HepG2 (cell line): ENCODE data around the gene NCOA4. TPM values are rescaled to one million over a fixed set of nuclear protein-coding genes. Genes with fewer than 3 reads are reported as not detected.

ENCODE experiments used
- CHD4 ChIP-seq: fragments of 200-600 bp; sonication (generic); IDR thresholded peaks from 2 replicates; pipeline ENCODE4 v1.7.0; 2017; ENCODE audit warnings: mild to moderate bottlenecking, low read length, borderline replicate concordance
- FOXJ3 ChIP-seq: sonication (generic); formaldehyde crosslinking; IDR thresholded peaks from 2 replicates; pipeline ENCODE4 v1.4.0; 2020; ENCODE audit warnings: missing genetic modification reagents, mild to moderate bottlenecking, borderline replicate concordance
- GATA4 ChIP-seq: sonication (generic); IDR thresholded peaks from 2 replicates; pipeline ENCODE4 v1.6.1; 2016; ENCODE audit warnings: antibody characterized with exemption, low read depth, borderline replicate concordance
- HMGA1 ChIP-seq: sonication (generic); formaldehyde crosslinking; conservative IDR thresholded peaks from 2 replicates; pipeline ENCODE4 v1.4.0; 2020; ENCODE audit warnings: missing genetic modification reagents
- MBD4 ChIP-seq: IDR thresholded peaks from 2 replicates; pipeline ENCODE4 v1.6.1; 2012; ENCODE audit warnings: low read length, inconsistent platforms, borderline replicate concordance
- MED8 ChIP-seq: sonication (generic); formaldehyde crosslinking; IDR thresholded peaks from 2 replicates; pipeline ENCODE4 v1.8.1; 2023; ENCODE audit warnings: mild to moderate bottlenecking, missing genetic modification reagents; ENCODE audit not compliant: insufficient replicate concordance
- MIXL1 ChIP-seq: IDR thresholded peaks from 2 replicates; pipeline ENCODE4 v1.6.1; 2016
- MXD4 ChIP-seq: IDR thresholded peaks from 2 replicates; pipeline ENCODE4 v1.6.1; 2016; ENCODE audit warnings: mild to moderate bottlenecking, missing biosample characterization, missing genetic modification reagents
- PCBP1 ChIP-seq: fragments of 200-400 bp; formaldehyde crosslinking; IDR thresholded peaks from 2 replicates; pipeline ENCODE4 v1.6.1; 2017; ENCODE audit warnings: mild to moderate bottlenecking, low read depth, low read length, borderline replicate concordance
- RELA ChIP-seq: sonication (generic); formaldehyde crosslinking; IDR thresholded peaks from 2 replicates; pipeline ENCODE4 v1.4.0; 2020; ENCODE audit warnings: missing genetic modification reagents
- RFXANK ChIP-seq: IDR thresholded peaks from 2 replicates; pipeline ENCODE4 v1.6.1; 2016
- TFAP4 ChIP-seq: sonication (generic); IDR thresholded peaks from 2 replicates; pipeline ENCODE4 v1.6.1; 2016; ENCODE audit warnings: low read depth, borderline replicate concordance
- U2AF1 ChIP-seq: fragments of 200-400 bp; formaldehyde crosslinking; optimal IDR thresholded peaks from 2 replicates; pipeline ENCODE3; 2017; ENCODE audit warnings: mild to moderate bottlenecking, low read depth, low read length
- YEATS2 ChIP-seq: sonication (generic); formaldehyde crosslinking; IDR thresholded peaks from 2 replicates; pipeline ENCODE4 v1.4.0; 2020; ENCODE audit warnings: missing genetic modification reagents, borderline replicate concordance
- ZBTB1 ChIP-seq: sonication (generic); formaldehyde crosslinking; IDR thresholded peaks from 2 replicates; pipeline ENCODE4 v1.4.0; 2020; ENCODE audit warnings: missing genetic modification reagents, borderline replicate concordance
- ZBTB49 ChIP-seq: sonication (generic); formaldehyde crosslinking; IDR thresholded peaks from 2 replicates; pipeline ENCODE4 v1.4.0; 2020; ENCODE audit warnings: missing genetic modification reagents, borderline replicate concordance
- ZFP36 ChIP-seq: fragments of 150-350 bp; IDR thresholded peaks from 2 replicates; pipeline ENCODE4 v1.6.1; 2018; ENCODE audit warnings: borderline replicate concordance, low read length, low read depth; ENCODE audit not compliant: partially characterized antibody
- ZNF3 ChIP-seq: IDR thresholded peaks from 2 replicates; pipeline ENCODE4 v1.7.0; 2017; ENCODE audit warnings: inconsistent platforms
- ZNF362 ChIP-seq: sonication (generic); formaldehyde crosslinking; IDR thresholded peaks from 2 replicates; pipeline ENCODE4 v1.4.0; 2020; ENCODE audit warnings: missing genetic modification reagents, mild to moderate bottlenecking, borderline replicate concordance
- ZNF382 ChIP-seq: sonication (generic); formaldehyde crosslinking; IDR thresholded peaks from 2 replicates; pipeline ENCODE4 v1.5.0; 2020; ENCODE audit warnings: missing genetic modification reagents, mild to moderate bottlenecking, borderline replicate concordance
- ZNF546 ChIP-seq: sonication (generic); formaldehyde crosslinking; conservative IDR thresholded peaks from 2 replicates; pipeline ENCODE4 v1.8.1; 2023; ENCODE audit warnings: mild to moderate bottlenecking, missing genetic modification reagents
- ZNF709 ChIP-seq: sonication (generic); formaldehyde crosslinking; IDR thresholded peaks from 2 replicates; pipeline ENCODE4 v1.5.0; 2020; ENCODE audit warnings: mild to moderate bottlenecking, missing genetic modification reagents
- polyA plus RNA-seq, 8 experiments: library from polyadenylated mRNA; depleted of rRNA in 3 of 8; stranded (reverse) in 7 of 8; unstranded in 1 of 8; fragments of >200 nt; fragmentation: Illumina TruSeq in 4 of 8; extraction: Trizol in 4 of 8; gene quantifications; 2 replicates each; pipeline versions ENCODE4 v1.2.1 to v1.2.3, GENCODE V29; 2011 to 2016; ENCODE audit warnings: low read depth in 4 of 8, missing spikeins in 1 of 8, mixed read lengths in 1 of 8; ENCODE audit not compliant: insufficient read depth in 1 of 8
- total RNA-seq, 5 experiments: library from RNA; depleted of rRNA; stranded (reverse); fragments of >200 nt; fragmentation: Illumina TruSeq; extraction: Trizol; gene quantifications; 2 replicates each; pipeline ENCODE4 v1.2.3, GENCODE V29; 2016; ENCODE audit warnings: low read depth in 1 of 5
- TF ChIP-seq, protein P1 (sequence below): sonication (generic); formaldehyde crosslinking; IDR thresholded peaks from 2 replicates; pipeline ENCODE4 v1.4.0; 2020; ENCODE audit warnings: missing genetic modification reagents
- TF ChIP-seq, protein P2 (sequence below): sonication (generic); formaldehyde crosslinking; IDR thresholded peaks from 2 replicates; pipeline ENCODE4 v1.4.0; 2020; ENCODE audit warnings: low read depth, mild to moderate bottlenecking, missing genetic modification reagents

Gene NCOA4
- total and polyA plus RNA-seq, 2 of the 13 experiments (the other 11 are each of a cell fraction or from before 2014, with no cell fraction given), result 306 to 400 TPM

DNA sequence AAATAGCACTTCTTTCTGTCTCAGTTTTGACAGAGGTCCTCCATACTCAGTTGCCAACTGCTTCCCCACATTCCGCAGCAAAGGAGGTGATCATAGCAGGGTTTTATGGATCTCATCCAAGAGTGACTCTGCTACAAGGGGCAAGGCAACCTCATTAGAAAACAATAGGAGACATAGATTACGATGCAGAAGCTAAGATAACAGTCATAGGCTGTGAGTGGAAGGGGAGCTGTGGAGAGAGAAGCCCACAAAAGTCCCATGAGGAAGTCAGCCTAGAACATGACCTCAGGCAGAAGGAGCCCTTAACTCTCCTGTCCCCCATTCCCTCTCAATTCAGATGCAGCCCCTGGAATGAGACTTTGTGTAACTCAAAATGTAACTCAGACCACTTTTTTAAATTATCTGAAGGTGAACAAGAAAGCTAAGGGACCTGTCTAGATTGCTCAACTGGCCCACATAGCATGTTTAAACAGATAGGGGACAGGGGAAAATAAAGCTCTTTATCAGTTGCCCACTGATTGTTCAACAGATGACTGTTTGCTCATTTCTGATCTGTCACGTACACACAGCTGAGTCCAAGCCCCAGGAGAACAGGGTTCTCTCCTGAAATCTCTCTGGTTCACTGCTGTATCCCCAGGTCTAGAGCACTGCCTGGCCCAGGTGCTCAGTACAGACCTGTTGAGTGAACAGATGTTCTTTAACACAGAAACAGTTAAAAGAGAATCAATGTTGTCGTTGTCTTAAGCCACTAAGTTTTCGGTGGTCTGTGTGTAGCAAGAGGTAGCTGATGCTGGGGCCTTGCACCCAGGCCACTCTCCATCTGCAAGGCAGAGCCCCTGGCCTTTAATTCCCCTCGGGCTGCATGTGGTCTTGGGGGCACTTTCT, 1.5 kb upstream of the NCOA4 start (continued):
- TF ChIP-seq ZNF362 (CRISPR knock-in tag), result peak; percentile 63; the same call in 1 of the 2 replicates
- TF ChIP-seq FOXJ3, result peak; percentile 91; the same call in 1 of the 2 replicates
- no peak for TF ChIP-seq ZBTB49 (CRISPR knock-in tag)
- TF ChIP-seq, protein P1, sequence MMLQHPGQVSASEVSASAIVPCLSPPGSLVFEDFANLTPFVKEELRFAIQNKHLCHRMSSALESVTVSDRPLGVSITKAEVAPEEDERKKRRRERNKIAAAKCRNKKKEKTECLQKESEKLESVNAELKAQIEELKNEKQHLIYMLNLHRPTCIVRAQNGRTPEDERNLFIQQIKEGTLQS (CRISPR knock-in tag), result 0 out of 2 replicates have a peak, but pooled peaks have one; percentile 35
- TF ChIP-seq ZFP36, result no peak
- peak; percentile 98 for TF ChIP-seq GATA4
- no peak for TF ChIP-seq ZNF546
- no peak for TF ChIP-seq PCBP1
- TF ChIP-seq RFXANK (CRISPR knock-in tag), result no peak
- TF ChIP-seq CHD4, result no peak
- peak; percentile 94 for TF ChIP-seq MED8 (CRISPR knock-in tag)
- no peak; the same call in 1 of the 2 replicates for TF ChIP-seq MBD4
- no peak for TF ChIP-seq MXD4 (CRISPR knock-in tag)
- no peak for TF ChIP-seq U2AF1
- TF ChIP-seq RELA (CRISPR knock-in tag), result 0 out of 2 replicates have a peak, but pooled peaks have one; percentile 18
- TF ChIP-seq ZBTB1 (CRISPR knock-in tag), result no peak
- peak; percentile 47; the same call in 1 of the 2 replicates for TF ChIP-seq YEATS2
- peak; percentile 88; the same call in 1 of the 2 replicates for TF ChIP-seq MIXL1 (CRISPR knock-in tag)
- no peak for TF ChIP-seq ZNF3
- no peak for TF ChIP-seq HMGA1 (CRISPR knock-in tag)
- no peak for TF ChIP-seq ZNF382 (CRISPR knock-in tag)
- TF ChIP-seq, protein P2, sequence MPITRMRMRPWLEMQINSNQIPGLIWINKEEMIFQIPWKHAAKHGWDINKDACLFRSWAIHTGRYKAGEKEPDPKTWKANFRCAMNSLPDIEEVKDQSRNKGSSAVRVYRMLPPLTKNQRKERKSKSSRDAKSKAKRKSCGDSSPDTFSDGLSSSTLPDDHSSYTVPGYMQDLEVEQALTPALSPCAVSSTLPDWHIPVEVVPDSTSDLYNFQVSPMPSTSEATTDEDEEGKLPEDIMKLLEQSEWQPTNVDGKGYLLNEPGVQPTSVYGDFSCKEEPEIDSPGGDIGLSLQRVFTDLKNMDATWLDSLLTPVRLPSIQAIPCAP (CRISPR knock-in tag), result no peak
- TF ChIP-seq ZNF709, result no peak
- TF ChIP-seq TFAP4, result peak; percentile 96
